Stimulated activated effector memory CD8-positive, alpha-beta T cell treated with anti-CD3 and anti-CD28 coated beads, Interleukin-12 subunit alpha, Interleukin-12 subunit beta, amount 100 ng/mL, for 72 hours (primary cell): ENCODE data around the gene PPP2R5D.

Experiments used
- ATAC-seq: fragments of 150-1000 bp; cut with Tn5 transposase; 2 replicates; pipeline ENCODE4 v1.10.0; 2021
- DNase-seq, 2 donors: peaks; one replicate each; pipeline ENCODE4 v3.0.0; 2021 to 2022; ENCODE audit warnings: low spot score in 2 of 2
- H3K27ac Mint-ChIP-seq: one replicate; pipeline ENCODE4 v1.8.0; 2022; ENCODE audit warnings: mild to moderate bottlenecking, mixed read lengths
- H3K36me3 Mint-ChIP-seq: one replicate; pipeline ENCODE4 v1.8.0; 2022; ENCODE audit warnings: mild to moderate bottlenecking, mixed read lengths
- H3K4me1 Mint-ChIP-seq: one replicate; pipeline ENCODE4 v1.8.0; 2022; ENCODE audit warnings: mixed read lengths
- H3K4me3 Mint-ChIP-seq: one replicate; pipeline ENCODE4 v1.8.0; 2022; ENCODE audit warnings: mild to moderate bottlenecking, mixed read lengths
- H3K9me3 Mint-ChIP-seq: one replicate; pipeline ENCODE4 v1.8.0; 2022; ENCODE audit warnings: mixed read lengths

Gene PPP2R5D

DNA sequence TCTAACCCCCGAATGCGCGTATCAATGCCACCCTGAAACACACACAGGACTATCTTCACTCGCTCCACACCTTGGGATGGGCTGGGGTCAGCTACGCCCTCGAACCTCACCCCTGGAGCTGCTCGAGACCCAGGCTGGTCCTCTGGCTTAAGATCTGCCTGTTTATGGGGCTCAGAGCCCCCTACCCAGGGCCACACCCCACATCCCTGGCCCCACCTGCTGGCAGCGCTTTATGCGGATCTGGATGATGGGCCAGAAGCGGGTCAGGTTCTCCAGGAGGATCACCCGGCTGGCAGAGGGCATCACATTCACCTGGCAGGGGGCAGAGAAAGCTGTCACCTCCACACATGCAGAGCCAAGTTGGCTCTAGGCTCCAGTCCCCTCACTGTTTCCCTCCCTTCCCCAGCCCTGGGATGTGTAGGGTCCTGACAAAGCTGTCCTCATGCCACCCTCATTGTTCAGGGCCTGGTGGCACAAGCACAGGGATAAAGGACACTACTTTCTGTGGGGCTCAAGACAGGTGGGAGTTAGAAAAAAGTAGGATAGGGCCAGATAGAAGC is 61.1 kb downstream of the PPP2R5D start:
- H3K4me1 Mint-ChIP-seq: peaks cover 19% of the 10 kb centered on the region
- peaks cover 91% of the 10 kb centered on the region for H3K36me3 Mint-ChIP-seq
- no peak overlapping the region for H3K4me3 Mint-ChIP-seq
- H3K9me3 Mint-ChIP-seq: no peaks in the 10 kb centered on the region
- H3K27ac Mint-ChIP-seq: peak overlapping the region; percentile 9
- DNase-seq (no peak), ATAC-seq (no peak)

GRCh38 chr6:43047998-43048397 is 63.6 kb downstream of the PPP2R5D start:
- no peaks in the 10 kb centered on the region for H3K9me3 Mint-ChIP-seq
- H3K4me1 Mint-ChIP-seq: peaks cover 40% of the 10 kb centered on the region
- no peak overlapping the region for H3K4me3 Mint-ChIP-seq
- DNase-seq: no peak
- H3K27ac Mint-ChIP-seq: peak overlapping the region; percentile 38
- no peak for ATAC-seq
- peaks cover 82% of the 10 kb centered on the region for H3K36me3 Mint-ChIP-seq

GRCh38 chr6:43050981-43051380 is 66.6 kb downstream of the PPP2R5D start:
- Mint-ChIP-seq H3K27ac (peak overlapping the region; percentile 99), H3K4me1 (peaks cover 51% of the 10 kb centered on the region), H3K36me3 (peaks cover 83% of the 10 kb centered on the region), H3K4me3 (no peak overlapping the region), H3K9me3 (no peaks in the 10 kb centered on the region)
- no peak for ATAC-seq
- no peak for DNase-seq

- H3K4me1 Mint-ChIP-seq: peaks cover 47% of the 10 kb centered on the region
These were observed 68.0 kb downstream of the PPP2R5D start for GRCh38 chr6:43052225-43052841.

DNA sequence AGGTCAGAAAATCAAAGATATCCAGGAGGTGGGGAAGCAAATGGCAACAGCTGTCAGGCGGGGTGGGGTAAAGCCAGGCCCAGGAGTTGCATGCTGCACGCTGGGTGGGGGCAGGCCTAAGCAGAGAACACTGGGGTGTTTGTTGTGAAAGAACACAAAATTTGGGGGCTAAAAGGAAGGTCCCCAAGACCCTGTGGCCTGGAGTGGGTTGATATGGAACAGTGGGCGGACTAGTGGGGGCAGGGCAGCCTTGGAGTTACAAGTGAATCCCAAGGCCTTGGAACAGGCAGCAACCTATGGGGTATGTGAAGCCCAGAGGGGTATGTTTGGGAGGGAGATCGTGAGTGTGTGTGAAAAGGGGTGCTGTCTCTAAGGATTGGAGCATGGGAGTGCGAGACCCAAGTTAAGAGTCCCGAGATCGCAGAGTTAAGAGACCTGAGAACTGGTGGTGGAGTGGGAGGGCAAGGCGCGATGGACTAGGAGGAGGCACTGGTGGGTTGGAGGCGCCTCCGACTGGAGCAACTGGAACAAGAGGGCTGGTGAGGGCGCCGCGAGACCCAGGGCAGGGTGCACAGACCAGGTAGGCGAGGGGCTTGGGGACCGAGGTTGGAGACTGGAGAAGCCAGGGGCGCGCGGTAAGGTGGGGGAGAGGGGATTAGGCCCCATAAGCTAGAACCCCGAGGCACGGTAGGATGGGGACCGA is 68.6 kb downstream of the PPP2R5D start:
- Mint-ChIP-seq H3K9me3 (no peaks in the 10 kb centered on the region), H3K36me3 (peaks cover 90% of the 10 kb centered on the region), H3K27ac (peak overlapping the region; percentile 99), H3K4me1 (peaks cover 51% of the 10 kb centered on the region), H3K4me3 (peak overlapping the region; percentile 97)
- no peak for DNase-seq
- ATAC-seq: peak; percentile 35

More at GRCh38 chr6:43052225-43052841, 68.0 kb downstream of the PPP2R5D start:
- H3K4me3 Mint-ChIP-seq: peak overlapping the region; percentile 97
- H3K9me3 Mint-ChIP-seq: no peaks in the 10 kb centered on the region
- DNase-seq: no peak
- peak overlapping the region; percentile 99 for H3K27ac Mint-ChIP-seq
- H3K36me3 Mint-ChIP-seq: peaks cover 90% of the 10 kb centered on the region
- ATAC-seq: no peak

DNA sequence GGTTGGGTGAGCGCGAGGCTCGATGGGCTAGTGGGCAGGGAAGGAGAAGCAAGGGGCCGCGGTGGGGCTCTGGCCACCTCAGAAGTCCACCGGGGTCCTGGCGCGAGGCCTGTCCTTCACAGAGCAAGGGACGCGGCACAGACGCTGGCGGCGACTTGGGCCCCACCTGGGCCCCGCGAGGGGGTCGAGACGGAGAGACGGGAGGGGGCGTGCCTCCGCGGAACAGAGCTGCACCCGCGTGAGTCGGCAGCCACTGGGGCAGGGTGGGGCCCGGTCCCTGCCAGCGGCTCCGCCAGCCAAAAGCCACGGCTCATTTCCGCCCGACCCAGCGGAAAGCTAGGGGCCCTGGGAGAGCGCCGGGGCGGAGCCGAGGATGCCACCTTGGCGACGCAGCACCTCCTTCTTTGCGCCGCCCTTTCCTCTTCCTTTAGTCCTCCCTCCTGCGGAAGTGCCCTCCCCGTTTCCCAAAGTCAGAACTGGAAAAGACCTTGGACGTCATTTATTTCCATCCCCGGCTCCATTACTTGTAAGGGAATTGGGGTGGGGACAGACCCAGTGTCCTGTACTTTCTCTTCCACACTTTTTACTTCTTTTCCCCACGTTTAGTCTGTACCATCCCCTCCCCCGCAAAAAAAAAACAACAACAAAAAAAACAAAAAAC is 69.3 kb downstream of the PPP2R5D start, which contains the start of gene CUL7:
Gene CUL7, minus strand, starts transcription at position 307 of the 661 bp plus-strand sequence. CDS start 1,063 bp downstream, outside the sequence.
- ATAC-seq (peak; percentile 98), DNase-seq (peak; percentile 77 to 92)
- peak within 1 kb of the TSS; percentile 97 for H3K4me3 Mint-ChIP-seq
- peak within 1 kb of the TSS; percentile 99 for H3K27ac Mint-ChIP-seq
- H3K4me1 Mint-ChIP-seq: peaks cover 58% of the 10 kb centered on the region
- no peaks in the 10 kb centered on the region for H3K9me3 Mint-ChIP-seq
- peaks cover 90% of the 10 kb centered on the region for H3K36me3 Mint-ChIP-seq

DNA sequence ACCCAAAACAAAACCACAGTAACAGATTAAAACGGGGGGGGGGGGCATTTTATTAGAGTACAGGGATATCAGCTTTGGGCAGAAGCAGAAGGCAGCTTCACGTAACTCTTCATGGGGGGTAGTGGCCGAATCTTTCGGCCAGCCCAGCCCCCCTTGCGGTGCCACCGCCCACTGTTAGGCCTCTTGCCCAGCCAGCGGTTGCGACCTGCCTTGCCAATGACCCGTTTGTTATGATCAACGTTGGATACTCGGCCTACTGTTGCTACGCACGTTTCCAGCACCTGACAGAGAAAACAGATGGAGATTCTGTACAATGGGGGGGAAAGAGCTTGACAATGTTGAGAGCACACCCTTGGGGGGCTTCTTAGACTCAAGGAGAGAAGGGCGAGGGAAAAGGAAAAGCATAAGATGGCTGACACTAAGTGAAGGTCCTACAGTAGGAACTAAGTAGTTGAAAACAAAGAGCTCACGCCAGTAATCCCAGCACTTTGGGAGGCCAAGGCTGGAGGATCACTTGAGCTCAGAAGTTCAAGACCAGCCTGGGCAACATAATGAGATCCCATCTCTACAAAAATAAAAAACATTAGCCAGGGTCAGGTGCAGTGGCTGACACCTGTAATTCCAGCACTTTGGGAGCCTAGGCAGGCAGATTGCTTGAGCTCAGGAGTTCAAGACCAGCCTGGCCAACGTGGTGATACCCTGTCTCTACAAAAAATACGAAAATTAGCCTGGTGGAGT is 70.0 kb downstream of the PPP2R5D start:
- peaks cover 59% of the 10 kb centered on the region for H3K4me1 Mint-ChIP-seq
- peaks cover 84% of the 10 kb centered on the region for H3K36me3 Mint-ChIP-seq

DNA sequence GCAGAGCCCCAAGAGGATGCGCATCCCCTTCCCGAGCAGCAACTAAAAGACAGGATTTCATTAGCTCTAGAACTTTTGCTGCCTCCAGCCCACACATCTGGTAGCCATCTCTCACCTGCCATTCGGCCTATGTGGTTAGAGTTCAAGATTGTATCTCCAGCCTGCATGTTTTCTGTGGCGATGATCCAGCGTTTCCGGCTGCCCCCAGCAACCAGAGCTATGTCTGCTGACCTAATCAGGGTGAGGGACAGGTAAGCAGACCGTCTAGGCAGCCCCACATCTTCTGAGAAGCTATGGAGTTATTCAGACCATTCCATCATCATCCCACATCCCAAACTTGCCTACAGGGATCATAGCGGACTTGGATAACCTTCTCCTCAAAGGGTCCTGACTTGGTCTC is 71.6 kb downstream of the PPP2R5D start:
- peaks cover 79% of the 10 kb centered on the region for H3K36me3 Mint-ChIP-seq

More for the DNA sequence above, 70.0 kb downstream of the PPP2R5D start:
- no peak for DNase-seq
- Mint-ChIP-seq H3K27ac (peak overlapping the region; percentile 99), H3K9me3 (no peaks in the 10 kb centered on the region), H3K4me3 (peak overlapping the region; percentile 97)
- no peak for ATAC-seq

GRCh38 chr6:43058531-43058930 is 74.2 kb downstream of the PPP2R5D start:
- peak overlapping the region; percentile 98 for H3K27ac Mint-ChIP-seq
- DNase-seq: no peak
- ATAC-seq: no peak
- peak overlapping the region; percentile 86 for H3K4me3 Mint-ChIP-seq
- H3K4me1 Mint-ChIP-seq: peaks cover 40% of the 10 kb centered on the region
- H3K36me3 Mint-ChIP-seq: peaks cover 64% of the 10 kb centered on the region
- no peaks in the 10 kb centered on the region for H3K9me3 Mint-ChIP-seq

More for the DNA sequence above, 71.6 kb downstream of the PPP2R5D start:
- Mint-ChIP-seq H3K27ac (peak overlapping the region; percentile 23), H3K9me3 (no peaks in the 10 kb centered on the region), H3K4me3 (no peak overlapping the region), H3K4me1 (peaks cover 58% of the 10 kb centered on the region)
- ATAC-seq (no peak), DNase-seq (no peak)

GRCh38 chr6:43059168-43060033 is 75.0 kb downstream of the PPP2R5D start, which contains the start of the genes KLC4 and MRPL2:
Gene KLC4, plus strand, starts transcription at chr6:43059631. Its CDS starts 1,705 bp downstream, at chr6:43061336.
Gene MRPL2, minus strand, starts transcription at chr6:43059434. Its CDS starts 53 bp downstream, at chr6:43059381.
- peak; percentile 96 for ATAC-seq
- H3K4me1 Mint-ChIP-seq: peaks cover 32% of the 10 kb centered on the region
- peak within 1 kb of the TSS; percentile 86 for H3K4me3 Mint-ChIP-seq

GRCh38 chr6:43060034-43060754 is 75.8 kb downstream of the PPP2R5D start:
- H3K9me3 Mint-ChIP-seq: no peaks in the 10 kb centered on the region
- H3K4me1 Mint-ChIP-seq: peaks cover 32% of the 10 kb centered on the region
- peaks cover 47% of the 10 kb centered on the region for H3K36me3 Mint-ChIP-seq
- peak overlapping the region; percentile 86 for H3K4me3 Mint-ChIP-seq
- DNase-seq (no peak), ATAC-seq (no peak)
- H3K27ac Mint-ChIP-seq: peak overlapping the region; percentile 98

More at GRCh38 chr6:43059168-43060033, 75.0 kb downstream of the PPP2R5D start, which contains the start of the genes KLC4 and MRPL2:
- peak within 1 kb of the TSS; percentile 98 for H3K27ac Mint-ChIP-seq
- no peaks in the 10 kb centered on the region for H3K9me3 Mint-ChIP-seq
- H3K36me3 Mint-ChIP-seq: peaks cover 55% of the 10 kb centered on the region
- peak; percentile 89 to 97 for DNase-seq

- Mint-ChIP-seq H3K9me3 (no peaks in the 10 kb centered on the region), H3K27ac (peak overlapping the region; percentile 98), H3K36me3 (peaks cover 39% of the 10 kb centered on the region), H3K4me3 (peak overlapping the region; percentile 86), H3K4me1 (peaks cover 32% of the 10 kb centered on the region)
- ATAC-seq (no peak), DNase-seq (no peak)
These were observed 76.6 kb downstream of the PPP2R5D start for GRCh38 chr6:43060755-43061633.
